GM19023 (cell line): Measurements from ENCODE around the gene GRAMD1B.
"Not testable (repeated sequence)": the region's sequence is repeated elsewhere in the genome, so short reads cannot be mapped to it uniquely, and the experiment has no call there.

Source experiments
- ATAC-seq: cut with Tn5 transposase; IDR thresholded peaks from one replicate; pipeline ENCODE4 v1.9.1; 2021; ENCODE audit warnings: mild to moderate bottlenecking, moderate library complexity; ENCODE audit not compliant: unreplicated experiment

The GRAMD1B gene

GRCh38 chr11:123562158-123562557, 132.1 kb downstream of the GRAMD1B start:
- no peak for ATAC-seq

GRCh38 chr11:123562829-123563228, 132.8 kb downstream of the GRAMD1B start:
- no peak for ATAC-seq

GRCh38 chr11:123564221-123564620, 134.2 kb downstream of the GRAMD1B start:
- ATAC-seq: no peak

- ATAC-seq: no peak
These were observed 136.8 kb downstream of the GRAMD1B start for GRCh38 chr11:123566852-123567251.

GRCh38 chr11:123567466-123567865, 137.4 kb downstream of the GRAMD1B start:
- ATAC-seq: no peak

- no peak for ATAC-seq
These were observed 138.3 kb downstream of the GRAMD1B start for GRCh38 chr11:123568367-123568870.

GRCh38 chr11:123569393-123569792, 139.3 kb downstream of the GRAMD1B start:
- no peak for ATAC-seq

- ATAC-seq: no peak
These were observed 141.0 kb downstream of the GRAMD1B start for GRCh38 chr11:123570939-123571580.

- ATAC-seq: not testable (repeated sequence)
These were observed 142.7 kb downstream of the GRAMD1B start for GRCh38 chr11:123572791-123573190.

GRCh38 chr11:123573286-123573685, 143.2 kb downstream of the GRAMD1B start:
- ATAC-seq: no peak

- ATAC-seq: no peak
These were observed 145.4 kb downstream of the GRAMD1B start for GRCh38 chr11:123575441-123575840.

- ATAC-seq: no peak
These were observed 146.0 kb downstream of the GRAMD1B start for GRCh38 chr11:123576082-123576481.

GRCh38 chr11:123576501-123576900, 146.4 kb downstream of the GRAMD1B start:
- ATAC-seq: no peak

- no peak for ATAC-seq
These were observed 147.1 kb downstream of the GRAMD1B start for GRCh38 chr11:123577081-123577598.

GRCh38 chr11:123578778-123579481, 148.9 kb downstream of the GRAMD1B start:
- no peak for ATAC-seq

- ATAC-seq: no peak
These were observed 149.4 kb downstream of the GRAMD1B start for GRCh38 chr11:123579482-123579812.

GRCh38 chr11:123580137-123580536, 150.1 kb downstream of the GRAMD1B start:
- ATAC-seq: no peak

- peak; percentile 78 for ATAC-seq
These were observed 150.6 kb downstream of the GRAMD1B start for GRCh38 chr11:123580557-123581275.

- no peak for ATAC-seq
These were observed 151.8 kb downstream of the GRAMD1B start for GRCh38 chr11:123581651-123582399.

- no peak for ATAC-seq
These were observed 153.0 kb downstream of the GRAMD1B start for GRCh38 chr11:123582992-123583504.

- ATAC-seq: no peak
These were observed 154.1 kb downstream of the GRAMD1B start for GRCh38 chr11:123584186-123584585.
